HUES6 (cell line): Measurements from ENCODE around the gene ADA.
"Not testable (repeated sequence)": the region's sequence is repeated elsewhere in the genome, so short reads cannot be mapped to it uniquely, and the experiment has no call there.

ENCODE experiments used
- H3K27ac ChIP-seq: 2 replicates; pipeline ENCODE4 v1.7.0; 2013; ENCODE audit warnings: low read depth, mild to moderate bottlenecking, low read length, inconsistent platforms
- H3K27me3 ChIP-seq: 2 replicates; pipeline ENCODE4 v1.6.1; 2013; ENCODE audit warnings: low read length; ENCODE audit not compliant: control insufficient read depth, insufficient read depth
- H3K36me3 ChIP-seq: 2 replicates; pipeline ENCODE4 v1.6.1; 2013; ENCODE audit warnings: low read length; ENCODE audit not compliant: control insufficient read depth, insufficient read depth
- H3K4me1 ChIP-seq: 2 replicates; pipeline ENCODE4 v1.6.1; 2013; ENCODE audit warnings: low read length; ENCODE audit not compliant: control insufficient read depth, insufficient read depth
- H3K4me3 ChIP-seq: 2 replicates; pipeline ENCODE4 v1.5.1; 2013; ENCODE audit warnings: low read depth, low read length
- H3K9ac ChIP-seq: one replicate; pipeline ENCODE4 v1.6.1; 2013; ENCODE audit warnings: mild to moderate bottlenecking, low read length
- H3K9me3 ChIP-seq: 2 replicates; pipeline ENCODE4 v1.6.1; 2013; ENCODE audit warnings: low read depth, low read length; ENCODE audit not compliant: control insufficient read depth, insufficient read depth

The ADA gene

GRCh38 chr20:44678242-44678641, 26.7 kb upstream of the ADA start:
- Histone ChIP-seq H3K36me3 (no peaks in the 10 kb centered on the region), H3K27ac (no peak overlapping the region)

GRCh38 chr20:44672318-44672902, 20.9 kb upstream of the ADA start:
- H3K9ac ChIP-seq, H3K4me3 ChIP-seq, H3K27ac ChIP-seq, H3K4me1 ChIP-seq, H3K27me3 ChIP-seq, H3K36me3 ChIP-seq, H3K9me3 ChIP-seq: not testable (repeated sequence)

More at GRCh38 chr20:44678242-44678641, 26.7 kb upstream of the ADA start:
- Histone ChIP-seq H3K9ac (no peak overlapping the region), H3K9me3 (no peaks in the 10 kb centered on the region), H3K27me3 (no peaks in the 10 kb centered on the region), H3K4me1 (0 out of 2 replicates have a peak, but pooled peaks cover 3% of the 10 kb centered on the region), H3K4me3 (no peak overlapping the region)

GRCh38 chr20:44671541-44671940, 20.0 kb upstream of the ADA start:
- H3K9me3 ChIP-seq, H3K27me3 ChIP-seq, H3K9ac ChIP-seq, H3K4me1 ChIP-seq, H3K4me3 ChIP-seq, H3K27ac ChIP-seq, H3K36me3 ChIP-seq: not testable (repeated sequence)

GRCh38 chr20:44670851-44671250, 19.4 kb upstream of the ADA start:
- H3K27me3 ChIP-seq, H3K4me3 ChIP-seq, H3K36me3 ChIP-seq, H3K9ac ChIP-seq, H3K27ac ChIP-seq, H3K9me3 ChIP-seq, H3K4me1 ChIP-seq: not testable (repeated sequence)

- H3K4me1 ChIP-seq: no peaks in the 10 kb centered on the region
- no peak overlapping the region for H3K4me3 ChIP-seq
- H3K27ac ChIP-seq: no peak overlapping the region
- H3K9me3 ChIP-seq: no peaks in the 10 kb centered on the region
- H3K9ac ChIP-seq: no peak overlapping the region
- H3K36me3 ChIP-seq: no peaks in the 10 kb centered on the region
- no peaks in the 10 kb centered on the region; the same call in 1 of the 2 replicates for H3K27me3 ChIP-seq
These were observed 14.6 kb upstream of the ADA start for GRCh38 chr20:44666066-44666465.

- Histone ChIP-seq H3K36me3 (no peaks in the 10 kb centered on the region), H3K27me3 (no peaks in the 10 kb centered on the region; the same call in 1 of the 2 replicates), H3K4me3 (no peak overlapping the region), H3K9me3 (peaks cover 7% of the 10 kb centered on the region; the same call in 1 of the 2 replicates), H3K9ac (no peak overlapping the region), H3K4me1 (no peaks in the 10 kb centered on the region), H3K27ac (no peak overlapping the region)
These were observed 12.6 kb upstream of the ADA start for GRCh38 chr20:44664131-44664530.

GRCh38 chr20:44662261-44662660, 10.8 kb upstream of the ADA start:
- no peaks in the 10 kb centered on the region for H3K4me1 ChIP-seq
- no peak overlapping the region for H3K4me3 ChIP-seq
- no peaks in the 10 kb centered on the region for H3K36me3 ChIP-seq
- H3K9me3 ChIP-seq: peaks cover 7% of the 10 kb centered on the region; the same call in 1 of the 2 replicates
- no peaks in the 10 kb centered on the region; the same call in 1 of the 2 replicates for H3K27me3 ChIP-seq
- H3K27ac ChIP-seq: no peak overlapping the region
- no peak overlapping the region for H3K9ac ChIP-seq

GRCh38 chr20:44660581-44660980, 9.1 kb upstream of the ADA start:
- Histone ChIP-seq H3K27ac (no peak overlapping the region), H3K4me3 (no peak overlapping the region), H3K36me3 (no peaks in the 10 kb centered on the region)

GRCh38 chr20:44659931-44660330, 8.4 kb upstream of the ADA start:
- Histone ChIP-seq H3K4me3 (no peak overlapping the region), H3K4me1 (no peaks in the 10 kb centered on the region), H3K27ac (no peak overlapping the region), H3K9me3 (peaks cover 10% of the 10 kb centered on the region), H3K27me3 (no peaks in the 10 kb centered on the region; the same call in 1 of the 2 replicates), H3K36me3 (no peaks in the 10 kb centered on the region), H3K9ac (no peak overlapping the region)

More at GRCh38 chr20:44660581-44660980, 9.1 kb upstream of the ADA start:
- Histone ChIP-seq H3K27me3 (no peaks in the 10 kb centered on the region; the same call in 1 of the 2 replicates), H3K4me1 (no peaks in the 10 kb centered on the region), H3K9ac (no peak overlapping the region), H3K9me3 (peaks cover 7% of the 10 kb centered on the region; the same call in 1 of the 2 replicates)

GRCh38 chr20:44658810-44659209, 7.3 kb upstream of the ADA start:
- H3K9me3 ChIP-seq: peaks cover 19% of the 10 kb centered on the region
- no peak overlapping the region for H3K4me3 ChIP-seq
- H3K27me3 ChIP-seq: no peaks in the 10 kb centered on the region; the same call in 1 of the 2 replicates
- no peak overlapping the region for H3K9ac ChIP-seq
- H3K4me1 ChIP-seq: no peaks in the 10 kb centered on the region
- H3K36me3 ChIP-seq: no peaks in the 10 kb centered on the region
- no peak overlapping the region for H3K27ac ChIP-seq

- Histone ChIP-seq H3K4me3 (no peak overlapping the region), H3K27me3 (peaks cover 9% of the 10 kb centered on the region), H3K27ac (no peak overlapping the region), H3K36me3 (no peaks in the 10 kb centered on the region), H3K4me1 (no peaks in the 10 kb centered on the region), H3K9me3 (peaks cover 19% of the 10 kb centered on the region), H3K9ac (no peak overlapping the region)
These were observed 6.4 kb upstream of the ADA start for GRCh38 chr20:44657875-44658274.
